Fibroblast of pulmonary artery (primary cell): ENCODE results near the gene KCNQ2.

ENCODE experiments used
- DNase-seq: peaks from one replicate; pipeline ENCODE4 v3.0.0-alpha.2; 2010; ENCODE audit warnings: low read depth
- H3K4me3 ChIP-seq: replicated peaks from 2 replicates; pipeline ENCODE4 v1.5.1; 2011; ENCODE audit warnings: low read depth, mild to moderate bottlenecking, control low read depth, low read length, moderate library complexity
- CTCF ChIP-seq: IDR thresholded peaks from 2 replicates; pipeline ENCODE4 v1.5.1; 2011; ENCODE audit warnings: mild to moderate bottlenecking, control low read depth, low read length, inconsistent platforms; ENCODE audit errors: missing control alignments

KCNQ2 gene

DNA sequence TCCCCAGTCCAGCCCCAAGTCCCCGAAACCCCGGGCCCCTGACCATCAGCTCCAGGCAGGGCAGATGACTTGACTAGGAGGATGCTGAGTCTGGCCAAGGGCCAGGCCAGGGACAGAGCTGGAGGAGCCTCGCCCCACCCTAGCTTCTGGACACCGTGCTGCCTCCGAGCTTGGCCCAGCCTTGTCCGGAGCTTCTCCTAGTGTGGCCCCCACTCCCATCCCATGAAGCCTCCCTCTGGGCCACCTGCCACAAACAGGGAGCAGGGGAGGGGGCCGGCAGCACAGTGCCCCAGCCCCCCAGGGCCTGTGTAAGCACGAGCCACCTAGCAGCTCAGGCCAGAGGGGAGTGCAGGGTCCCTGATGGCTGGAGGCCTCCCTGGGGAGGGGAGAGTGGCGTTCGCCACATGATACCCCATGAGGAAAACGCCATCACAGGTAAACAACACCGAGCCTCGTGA is 21.1 kb upstream of the KCNQ2 start:
- DNase-seq: no peak
- no peak overlapping the region for H3K4me3 ChIP-seq
- no peak for TF ChIP-seq CTCF

- no peak for DNase-seq
- H3K4me3 ChIP-seq: no peak overlapping the region
- TF ChIP-seq CTCF: no peak
These were observed 20.5 kb upstream of the KCNQ2 start for GRCh38 chr20:63492982-63493381.

DNA sequence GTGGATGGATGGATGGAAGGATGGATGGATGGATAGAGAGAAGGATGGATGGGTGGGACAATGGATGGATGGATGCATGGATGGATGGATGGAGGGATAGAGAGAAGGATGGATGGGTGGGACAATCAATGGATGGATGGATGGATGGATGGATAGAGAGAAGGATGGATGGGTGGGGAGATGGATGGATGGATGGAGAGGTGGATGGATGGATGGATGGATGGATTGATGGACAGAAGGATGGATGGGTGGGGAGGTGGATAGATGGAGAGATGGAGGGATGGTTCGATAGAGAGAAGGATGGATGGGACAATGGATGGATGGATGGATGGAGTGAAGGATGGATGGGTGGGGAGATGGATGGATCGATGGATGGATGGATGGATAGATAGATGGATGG is 20.1 kb upstream of the KCNQ2 start:
- no peak for TF ChIP-seq CTCF
- DNase-seq: no peak
- no peak overlapping the region for H3K4me3 ChIP-seq

DNA sequence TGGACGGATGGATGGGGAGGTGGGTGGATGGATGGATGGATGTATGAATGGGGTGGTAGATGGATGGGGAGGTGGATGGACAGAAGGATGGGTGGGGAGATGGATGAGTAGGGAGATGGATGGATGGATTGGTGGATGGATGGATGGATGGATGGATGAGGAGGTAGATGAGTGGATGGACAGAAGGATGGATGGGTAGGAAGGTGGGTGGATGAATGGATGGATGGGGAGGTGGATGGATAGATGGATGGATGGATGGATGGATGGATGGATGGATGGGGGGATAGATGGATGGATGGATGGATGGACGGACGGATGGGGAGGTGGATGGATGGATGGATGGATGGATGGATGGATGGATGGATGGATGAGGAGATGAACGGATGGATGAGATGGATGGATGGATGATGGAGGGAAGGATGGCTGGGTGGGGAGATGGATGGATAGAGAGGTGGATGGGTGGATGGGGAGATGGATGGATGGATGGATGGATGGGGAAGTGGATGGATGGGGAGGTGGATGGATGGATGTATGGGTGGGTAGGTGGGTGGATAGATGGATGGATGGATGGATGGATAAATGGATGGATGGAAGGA is 19.3 kb upstream of the KCNQ2 start:
- DNase-seq: no peak
- no peak overlapping the region for H3K4me3 ChIP-seq
- no peak for TF ChIP-seq CTCF

DNA sequence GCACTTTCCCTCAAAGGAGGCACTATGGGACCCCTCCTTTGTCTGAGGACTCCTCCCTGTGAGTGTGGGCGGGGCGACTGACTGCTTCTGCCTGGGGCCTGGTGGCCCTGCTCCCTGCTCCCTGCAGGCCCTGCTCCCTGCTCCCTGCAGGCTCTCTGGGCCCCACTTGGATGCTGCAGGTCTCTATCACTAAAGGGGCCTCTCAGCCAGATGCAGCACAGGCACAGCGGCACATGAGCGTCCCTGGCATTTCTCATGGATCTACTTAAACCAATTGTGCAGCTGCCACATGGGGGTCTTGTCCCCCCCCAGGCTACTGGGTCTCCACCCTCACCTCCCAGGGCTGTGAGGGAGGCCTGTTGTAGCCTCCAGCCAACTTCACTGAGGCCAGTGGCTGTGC is 18.6 kb upstream of the KCNQ2 start:
- no peak for DNase-seq
- TF ChIP-seq CTCF: no peak
- no peak overlapping the region for H3K4me3 ChIP-seq

- no peak overlapping the region for H3K4me3 ChIP-seq
- TF ChIP-seq CTCF: no peak
- no peak for DNase-seq
These were observed 18.0 kb upstream of the KCNQ2 start for GRCh38 chr20:63490416-63490815.
